ENCODE results near the gene IQCH. TPM values are rescaled to one million over a fixed set of nuclear protein-coding genes. Genes with fewer than 3 reads are reported as not detected.

Gene IQCH
- total and polyA plus RNA-seq, 9 donors: 0.54 to 10.0 (median 0.84) TPM

DNA sequence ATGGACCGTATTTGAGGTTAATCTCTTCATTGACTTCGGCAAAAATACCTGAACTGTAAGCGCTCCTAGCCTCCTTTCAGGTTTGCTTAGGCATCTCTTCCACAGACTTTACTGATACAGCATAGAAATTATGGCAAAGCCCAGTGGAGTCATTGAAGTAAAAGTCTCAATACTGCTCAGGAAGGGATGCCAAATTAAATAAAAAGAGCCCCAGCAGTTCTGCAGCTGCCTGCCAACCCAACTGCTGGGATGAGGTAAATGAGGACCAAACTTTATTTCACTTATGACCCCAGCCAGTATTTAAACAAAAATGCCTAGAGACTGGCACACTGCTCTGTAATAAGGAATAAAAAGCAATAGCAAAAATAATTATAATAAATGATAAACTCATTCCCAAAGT is 65.4 kb downstream of the IQCH start:
- intact Hi-C loops (cut with DNase I): no loop called here
- 86 to 94% (median 89%) methylated on average over 3 of the region's 3 CpGs for WGBS, 3 donors
- H3K9me3 ChIP-seq: no peaks in the 10 kb centered on the region
- H3K27me3 ChIP-seq: no peaks in the 10 kb centered on the region
- no peak overlapping the region for H3K27ac ChIP-seq
- TF ChIP-seq POLR2A (IDR thresholded peaks at IDR 0.05) (no peak), EP300 (IDR thresholded peaks at IDR 0.05) (no peak)
- TF ChIP-seq, protein P1, sequence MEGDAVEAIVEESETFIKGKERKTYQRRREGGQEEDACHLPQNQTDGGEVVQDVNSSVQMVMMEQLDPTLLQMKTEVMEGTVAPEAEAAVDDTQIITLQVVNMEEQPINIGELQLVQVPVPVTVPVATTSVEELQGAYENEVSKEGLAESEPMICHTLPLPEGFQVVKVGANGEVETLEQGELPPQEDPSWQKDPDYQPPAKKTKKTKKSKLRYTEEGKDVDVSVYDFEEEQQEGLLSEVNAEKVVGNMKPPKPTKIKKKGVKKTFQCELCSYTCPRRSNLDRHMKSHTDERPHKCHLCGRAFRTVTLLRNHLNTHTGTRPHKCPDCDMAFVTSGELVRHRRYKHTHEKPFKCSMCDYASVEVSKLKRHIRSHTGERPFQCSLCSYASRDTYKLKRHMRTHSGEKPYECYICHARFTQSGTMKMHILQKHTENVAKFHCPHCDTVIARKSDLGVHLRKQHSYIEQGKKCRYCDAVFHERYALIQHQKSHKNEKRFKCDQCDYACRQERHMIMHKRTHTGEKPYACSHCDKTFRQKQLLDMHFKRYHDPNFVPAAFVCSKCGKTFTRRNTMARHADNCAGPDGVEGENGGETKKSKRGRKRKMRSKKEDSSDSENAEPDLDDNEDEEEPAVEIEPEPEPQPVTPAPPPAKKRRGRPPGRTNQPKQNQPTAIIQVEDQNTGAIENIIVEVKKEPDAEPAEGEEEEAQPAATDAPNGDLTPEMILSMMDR (IDR thresholded peaks at IDR 0.05): no peak
- DNase-seq: no peak
- H3K4me1 ChIP-seq (ENCODE audit: insufficient read depth): no peaks in the 10 kb centered on the region
- no peaks in the 10 kb centered on the region for H3K36me3 ChIP-seq
- H3K4me3 ChIP-seq: no peak overlapping the region

DNA sequence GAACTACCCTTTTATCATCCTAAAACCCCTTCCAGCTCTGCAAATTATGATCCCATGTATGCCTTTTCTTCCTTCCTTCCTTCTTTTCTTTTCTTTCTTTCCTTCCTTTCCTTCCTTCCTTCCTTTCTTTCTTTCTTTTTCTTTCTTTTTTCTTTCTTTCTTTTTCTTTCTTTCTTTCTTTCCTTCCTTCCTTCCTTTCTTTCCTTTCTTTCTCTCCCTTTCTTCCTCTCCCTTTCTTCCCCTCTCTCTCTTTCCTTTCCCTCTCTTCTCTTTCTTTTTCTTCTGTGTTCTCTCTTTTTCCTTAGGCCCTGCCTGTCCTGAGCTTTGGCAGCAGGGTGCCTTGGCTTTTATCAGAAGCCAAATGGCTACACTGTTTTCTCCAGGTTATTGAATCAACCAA is 66.8 kb downstream of the IQCH start:
- no peak for DNase-seq
- TF ChIP-seq, protein P1 (IDR thresholded peaks at IDR 0.05): no peak
- TF ChIP-seq EP300 (IDR thresholded peaks at IDR 0.05): no peak
- no peak for TF ChIP-seq POLR2A (IDR thresholded peaks at IDR 0.05)
- Histone ChIP-seq H3K27me3 (no peaks in the 10 kb centered on the region), H3K4me1 (ENCODE audit: insufficient read depth) (no peaks in the 10 kb centered on the region), H3K36me3 (no peaks in the 10 kb centered on the region), H3K27ac (no peak overlapping the region), H3K9me3 (no peaks in the 10 kb centered on the region), H3K4me3 (no peak overlapping the region)
- intact Hi-C loops (cut with DNase I): no loop called here

DNA sequence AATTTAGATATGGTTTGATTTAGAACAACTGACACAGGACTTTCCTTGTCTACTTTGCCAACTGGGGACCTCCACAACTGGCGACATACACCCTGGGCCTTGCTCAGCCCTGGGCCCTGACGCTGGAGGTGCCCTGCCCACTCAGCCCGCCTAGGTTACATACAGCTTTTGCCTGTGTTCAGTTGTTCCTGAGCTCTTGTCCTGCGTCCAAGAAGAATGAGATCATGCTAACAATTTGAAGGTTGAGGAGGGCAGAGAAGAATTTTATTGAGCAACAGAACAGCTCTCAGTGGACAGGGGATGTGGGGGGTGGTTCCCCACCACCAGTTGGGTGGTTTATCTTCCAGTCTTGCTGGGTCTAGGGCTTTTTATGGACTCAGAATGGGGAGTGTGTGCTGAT is 67.9 kb downstream of the IQCH start:
- 71 to 94% (median 94%) methylated on average over 4 of the region's 4 CpGs for WGBS, 3 donors
- TF ChIP-seq EP300 (IDR thresholded peaks at IDR 0.05): no peak
- TF ChIP-seq, protein P1 (IDR thresholded peaks at IDR 0.05): no peak
- Histone ChIP-seq H3K36me3 (no peaks in the 10 kb centered on the region), H3K27ac (no peak overlapping the region), H3K4me3 (no peak overlapping the region), H3K4me1 (ENCODE audit: insufficient read depth) (no peaks in the 10 kb centered on the region), H3K9me3 (no peaks in the 10 kb centered on the region), H3K27me3 (no peaks in the 10 kb centered on the region)
- no peak for DNase-seq
- intact Hi-C loops (cut with DNase I): no loop called here

DNA sequence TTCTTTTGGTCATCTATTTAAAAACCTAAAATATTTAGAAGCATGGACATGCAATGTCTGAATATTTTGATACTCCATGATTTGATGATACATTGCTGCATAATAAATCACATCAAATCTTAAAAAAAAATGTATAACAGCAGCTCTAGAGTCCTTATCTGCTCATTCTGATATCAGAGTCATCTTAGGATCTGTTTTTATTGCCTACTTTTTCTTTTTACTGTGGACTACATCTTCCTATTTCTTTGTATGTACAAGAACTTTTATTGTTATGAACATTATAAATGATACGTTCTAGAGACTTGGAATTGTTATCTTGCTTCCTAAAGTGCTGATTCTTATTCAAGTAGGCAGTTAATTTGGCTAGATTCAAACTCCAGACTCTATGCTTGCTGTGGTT is 72.7 kb downstream of the IQCH start:
- no peaks in the 10 kb centered on the region for H3K27me3 ChIP-seq
- H3K27ac ChIP-seq: no peak overlapping the region
- TF ChIP-seq EP300 (IDR thresholded peaks at IDR 0.05) (no peak), POLR2A (IDR thresholded peaks at IDR 0.05) (no peak)
- TF ChIP-seq, protein P1 (IDR thresholded peaks at IDR 0.05): no peak
- H3K4me1 ChIP-seq (ENCODE audit: insufficient read depth): no peaks in the 10 kb centered on the region
- 82 to 90% (median 83%) methylated on average over 1 of the region's 1 CpG for WGBS, 3 donors
- no peak overlapping the region for H3K4me3 ChIP-seq
- DNase-seq: no peak
- H3K36me3 ChIP-seq: no peaks in the 10 kb centered on the region
- H3K9me3 ChIP-seq: no peaks in the 10 kb centered on the region
- intact Hi-C loops (cut with DNase I): no loop called here

- no peak for TF ChIP-seq POLR2A (IDR thresholded peaks at IDR 0.05)
- TF ChIP-seq, protein P1 (IDR thresholded peaks at IDR 0.05): no peak
- TF ChIP-seq EP300 (IDR thresholded peaks at IDR 0.05): no peak
Observed at GRCh38 chr15:67327737-67328136, 73.2 kb downstream of the IQCH start.

More at GRCh38 chr15:67327737-67328136, 73.2 kb downstream of the IQCH start:
- H3K36me3 ChIP-seq: no peaks in the 10 kb centered on the region
- H3K4me1 ChIP-seq (ENCODE audit: insufficient read depth): no peaks in the 10 kb centered on the region
- H3K27ac ChIP-seq: no peak overlapping the region
- no peak for DNase-seq
- no peak overlapping the region for H3K4me3 ChIP-seq
- intact Hi-C loops (cut with DNase I): no loop called here
- H3K9me3 ChIP-seq: no peaks in the 10 kb centered on the region
- no peaks in the 10 kb centered on the region for H3K27me3 ChIP-seq
